NCI-H1105 (cell line): ENCODE measurements around the gene DACT2.
"Not testable (repeated sequence)": the region's sequence is repeated elsewhere in the genome, so short reads cannot be mapped to it uniquely, and the experiment has no call there.

Experiments used
- DNase-seq: peaks from one replicate; lab custom pipeline; 2025; lab: John Stamatoyannopoulos, UW

Gene DACT2

GRCh38 chr6:168282985-168283685, 36.4 kb downstream of the DACT2 start:
- DNase-seq: no peak

DNA sequence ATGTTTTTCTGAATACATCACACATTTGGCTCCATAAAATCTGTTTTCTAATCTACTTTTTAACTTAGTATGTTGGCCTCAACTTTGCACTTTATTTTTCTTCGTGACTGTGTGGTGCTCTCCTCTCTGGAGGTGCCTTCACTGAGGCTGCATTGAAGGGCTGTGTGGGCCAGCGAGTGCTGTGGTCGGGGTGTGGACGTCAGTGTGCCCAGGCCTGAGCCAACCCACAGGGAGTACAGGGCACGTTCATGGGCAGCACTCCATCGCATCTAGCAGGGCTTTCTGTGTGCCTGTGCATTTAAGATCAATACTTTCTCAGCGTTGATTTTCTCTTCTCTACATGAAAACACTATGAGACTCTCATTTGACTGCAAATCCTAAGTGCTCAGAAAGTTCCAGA, 37.8 kb downstream of the DACT2 start:
- DNase-seq: no peak

GRCh38 chr6:168281314-168281713, 38.3 kb downstream of the DACT2 start:
- DNase-seq: not testable (repeated sequence)

DNA sequence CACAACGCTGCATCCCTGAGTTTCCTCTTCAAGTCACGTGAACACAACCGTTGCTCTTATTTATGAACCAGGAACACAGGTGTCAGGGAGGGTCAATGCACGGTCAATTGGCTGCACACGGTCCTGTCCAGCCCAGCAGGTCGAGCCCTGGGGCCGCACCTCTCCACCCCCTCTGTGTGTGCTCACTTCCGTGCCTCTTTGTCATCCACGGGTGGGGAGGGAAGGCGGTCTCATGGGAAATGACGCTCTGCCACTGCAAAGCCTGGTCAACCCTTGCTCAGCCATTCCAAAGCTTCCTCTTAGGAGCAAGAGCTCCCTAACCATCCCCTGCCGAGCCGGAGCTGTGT, 38.7 kb downstream of the DACT2 start:
- DNase-seq: no peak

- no peak for DNase-seq
These were observed 39.3 kb downstream of the DACT2 start for GRCh38 chr6:168280020-168280898.

- no peak for DNase-seq
These were observed 40.1 kb downstream of the DACT2 start for GRCh38 chr6:168279403-168279935.

DNA sequence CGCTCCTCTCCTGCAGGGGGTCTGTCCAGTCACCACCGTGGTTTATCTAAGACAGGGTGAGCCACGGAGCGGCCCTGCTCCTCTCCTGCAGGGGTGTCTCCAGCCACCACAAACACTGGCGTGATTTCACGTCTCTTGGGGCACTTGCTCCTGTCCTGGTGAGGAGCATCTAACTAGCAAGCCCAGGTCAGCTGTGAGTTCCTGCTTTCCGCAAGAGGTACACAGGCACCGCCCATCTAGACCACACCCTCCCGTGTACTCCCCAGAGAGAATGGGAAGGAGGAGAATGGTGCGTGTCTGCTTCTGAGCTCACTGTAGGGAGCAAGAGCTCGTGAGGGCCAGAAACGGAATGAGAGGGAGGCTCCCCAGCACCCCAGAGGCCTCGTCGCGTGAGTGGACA, 40.7 kb downstream of the DACT2 start:
- no peak for DNase-seq

GRCh38 chr6:168277274-168277669, 42.3 kb downstream of the DACT2 start:
- DNase-seq: no peak

GRCh38 chr6:168276576-168277273, 42.9 kb downstream of the DACT2 start:
- no peak for DNase-seq

DNA sequence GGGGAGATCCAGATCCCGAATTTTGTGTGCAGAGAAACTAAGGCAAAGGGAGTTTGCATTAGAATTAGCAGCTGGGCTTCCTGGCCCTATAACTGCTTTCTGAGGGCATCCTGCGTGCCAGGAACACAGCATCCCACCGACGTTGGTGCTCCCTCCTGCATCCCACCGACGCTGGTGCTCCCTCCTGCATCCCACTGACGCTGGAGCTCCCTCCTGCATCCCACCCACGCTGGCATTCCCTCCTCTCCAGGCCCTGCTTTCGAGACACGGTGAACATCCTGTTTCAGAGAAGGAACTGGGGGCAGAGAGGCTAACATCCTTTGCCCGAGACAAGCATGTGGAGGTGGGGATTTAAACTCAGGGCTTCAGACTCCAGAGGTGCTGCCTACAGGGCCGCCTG, 44.4 kb downstream of the DACT2 start:
- DNase-seq: no peak

DNA sequence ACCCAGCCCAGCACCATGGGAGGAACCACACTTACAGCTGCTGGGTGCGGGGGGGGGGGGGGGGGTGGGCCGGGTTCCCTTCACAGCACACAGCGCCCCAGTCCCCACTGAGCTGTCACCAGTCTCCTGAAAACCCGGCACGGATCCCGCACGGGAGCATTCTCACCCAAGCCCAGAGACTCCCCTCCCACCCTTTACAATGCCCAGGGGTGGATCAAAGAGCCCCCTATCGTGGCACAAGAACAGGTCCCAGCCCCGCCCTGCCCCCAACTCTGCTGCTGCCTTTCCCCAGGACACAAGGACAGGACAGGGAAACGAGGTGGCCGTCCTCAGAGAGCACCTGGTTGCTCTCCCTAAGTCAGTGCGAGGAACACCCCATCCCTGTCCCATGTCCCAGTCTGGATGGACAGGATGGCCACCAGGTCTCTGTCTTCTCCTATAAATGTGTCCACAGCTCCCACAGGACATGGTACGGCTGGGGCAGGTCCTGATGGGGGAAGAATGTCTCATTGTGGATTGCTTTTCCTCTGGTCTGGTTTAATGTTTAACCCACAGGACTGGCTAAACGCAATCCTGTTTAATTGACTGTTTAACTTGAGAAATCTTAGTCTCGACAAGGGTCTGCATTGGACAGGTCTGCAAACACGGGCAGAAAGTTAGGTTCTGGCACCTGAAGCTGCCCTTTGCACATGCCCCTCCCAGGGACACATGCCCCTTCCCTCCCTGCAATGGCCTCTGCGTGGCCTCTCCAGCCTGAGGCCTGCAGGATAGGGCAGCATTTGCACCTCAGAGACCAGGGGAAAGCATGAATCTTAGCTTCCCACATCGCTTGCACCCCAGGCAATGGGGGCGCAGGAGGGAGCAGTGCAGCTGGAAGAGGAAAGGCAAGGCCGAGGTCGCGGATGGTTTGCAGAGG, 45.3 kb downstream of the DACT2 start:
- no peak for DNase-seq

DNA sequence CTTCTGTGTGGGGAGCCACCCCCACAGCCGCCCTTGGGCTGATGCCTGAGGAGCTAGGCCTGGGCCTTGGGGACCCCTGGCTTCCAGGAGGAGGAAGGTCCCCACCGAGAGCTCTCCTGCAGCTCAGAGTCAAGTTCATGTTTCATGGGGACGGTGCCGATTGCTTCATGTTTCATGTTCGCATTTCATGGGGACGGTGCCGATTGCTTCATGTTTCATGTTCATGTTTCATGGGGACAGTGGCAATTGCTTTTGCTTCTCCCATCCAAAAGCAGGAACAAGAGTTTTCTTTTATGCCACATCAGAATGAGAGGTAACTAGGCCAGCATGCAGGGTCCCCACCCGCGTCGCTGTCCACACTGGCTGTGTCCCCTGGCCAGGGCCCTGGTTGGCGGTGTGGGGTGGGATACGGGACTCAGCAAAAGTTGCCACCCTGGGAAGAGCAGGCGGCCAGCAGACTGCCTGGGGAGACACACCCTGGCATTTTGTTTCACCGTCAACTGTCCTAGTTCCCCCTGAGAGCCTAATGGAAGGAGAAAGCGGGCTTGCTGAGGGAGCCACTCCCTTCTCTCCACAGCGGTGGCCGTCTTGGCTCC, 46.0 kb downstream of the DACT2 start:
- no peak for DNase-seq

DNA sequence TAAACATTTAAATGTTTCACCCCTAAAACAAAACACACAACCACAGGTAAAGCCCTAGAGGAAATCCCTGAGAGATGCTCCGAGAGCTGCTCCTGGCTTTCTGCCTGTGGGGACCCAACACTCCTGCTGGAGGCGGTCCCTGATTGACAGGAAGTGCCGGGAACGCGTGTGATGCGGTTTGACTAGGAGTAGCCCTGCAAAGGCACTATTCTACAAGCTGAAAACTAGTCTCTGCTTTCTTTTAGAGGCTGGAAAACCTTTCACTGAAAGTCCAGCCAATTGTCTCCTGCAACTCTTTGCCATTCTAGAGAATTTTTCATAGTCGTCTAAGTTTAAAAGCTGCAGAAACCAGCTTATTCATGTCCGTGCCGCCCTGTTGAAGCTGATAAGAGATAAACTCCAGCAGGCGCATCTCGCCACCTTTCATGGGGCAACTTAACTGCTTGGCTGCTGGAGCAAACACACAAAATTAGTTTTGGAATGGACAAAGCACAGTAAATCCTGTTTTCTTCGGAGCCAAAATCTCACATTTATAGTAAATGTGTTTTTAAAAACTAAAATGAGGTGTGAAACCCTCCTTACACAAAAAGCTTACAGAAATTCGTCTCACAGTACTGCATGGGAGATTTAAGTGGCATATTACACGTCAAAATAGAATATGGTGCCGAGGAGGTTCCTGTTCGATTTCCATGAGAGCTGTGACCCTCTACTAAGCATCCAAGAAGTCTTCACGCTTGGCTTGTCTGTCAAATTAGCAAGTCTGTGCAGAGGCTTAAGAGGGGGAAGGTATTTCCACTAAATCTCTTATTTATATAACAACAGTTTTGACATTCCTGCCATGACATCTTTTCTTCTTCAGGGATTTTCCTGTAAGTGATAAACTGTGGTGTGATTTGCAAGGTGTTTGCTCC, 46.9 kb downstream of the DACT2 start:
- no peak for DNase-seq

- DNase-seq: no peak
These were observed 49.1 kb downstream of the DACT2 start for GRCh38 chr6:168270274-168271172.

DNA sequence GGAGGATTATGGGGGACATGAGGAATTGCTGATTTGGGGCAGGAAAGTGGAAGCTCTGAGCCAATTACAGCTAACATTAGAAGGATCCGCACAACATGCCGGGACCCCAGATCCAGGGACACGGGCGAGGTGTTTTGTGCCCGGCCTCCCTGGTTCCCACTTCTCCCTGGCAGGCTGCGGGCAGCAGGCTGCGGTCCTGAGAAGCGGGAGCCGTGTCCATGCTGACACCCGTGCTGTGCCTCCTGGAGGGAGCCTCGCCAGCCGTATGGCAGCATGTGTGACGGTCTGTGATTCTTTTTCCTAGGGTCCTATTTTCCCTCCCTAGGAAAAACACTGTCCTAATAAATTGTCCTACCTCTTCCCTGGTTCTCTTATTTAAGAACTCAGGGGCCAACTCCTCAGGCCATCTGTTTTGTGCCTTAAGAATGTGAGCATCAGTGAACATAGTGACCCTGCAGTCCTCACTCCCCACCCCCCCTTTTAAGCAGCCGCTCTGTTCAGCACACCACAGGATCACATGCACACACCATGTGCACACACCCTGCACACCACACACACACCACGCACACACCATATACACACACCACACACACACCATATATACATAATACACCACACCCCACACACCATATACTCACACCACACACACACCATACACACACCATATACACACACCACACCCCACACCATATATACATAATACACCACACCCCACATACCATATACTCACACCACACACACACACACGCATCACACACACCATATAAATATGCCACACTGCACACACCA, 49.9 kb downstream of the DACT2 start:
- no peak for DNase-seq

- no peak for DNase-seq
These were observed 50.8 kb downstream of the DACT2 start for GRCh38 chr6:168268755-168269154.

- DNase-seq: not testable (repeated sequence)
These were observed 51.8 kb downstream of the DACT2 start for GRCh38 chr6:168267779-168268178.
